Colonic mucosa (tissue), 4 donors: Measurements from ENCODE around the gene ZNF688. TPM values are rescaled to one million over a fixed set of nuclear protein-coding genes. Genes with fewer than 3 reads are reported as not detected.
A peak's percentile ranks its signal among the peaks of the same experiment; 100 is the strongest.

Source experiments
- DNase-seq: peaks from one replicate; pipeline ENCODE4 v3.0.0-alpha.2; 2020
- H3K27ac ChIP-seq: fragments of 200-600 bp; one replicate; pipeline ENCODE4 v1.8.0; 2021
- H3K27me3 ChIP-seq: fragments of 200-600 bp; one replicate; pipeline ENCODE4 v1.8.0; 2021
- H3K36me3 ChIP-seq: fragments of 200-600 bp; one replicate; pipeline ENCODE4 v1.8.0; 2021
- H3K4me1 ChIP-seq: fragments of 200-600 bp; one replicate; pipeline ENCODE4 v1.8.0; 2021; ENCODE audit warnings: mild to moderate bottlenecking
- H3K4me3 ChIP-seq: fragments of 200-600 bp; one replicate; pipeline ENCODE4 v1.8.0; 2021
- H3K9ac ChIP-seq, 2 donors: one replicate each; pipeline ENCODE4 v1.7.0; 2013; ENCODE audit warnings: control low read depth in 2 of 2, low read depth in 2 of 2, low read length in 2 of 2
- H3K9me3 ChIP-seq: fragments of 200-600 bp; one replicate; pipeline ENCODE4 v1.8.0; 2021
- CTCF ChIP-seq: fragments of 200-600 bp; IDR thresholded peaks from one replicate; pipeline ENCODE4 v1.8.0; 2022; ENCODE audit warnings: antibody characterized with exemption, mild to moderate bottlenecking
- intact Hi-C: fragments of 100-400 bp; cut with DNase I; formaldehyde crosslinking; loops from one replicate; pipeline ENCODE4 v1.14.1; 2022
- total RNA-seq, 2 donors: library from RNA; stranded (reverse); fragmentation: NEBNext Ultra II Directional in 1 of 2; extraction: Animal tissue kit (Norgen Biotek cat#: 25700) in 1 of 2; gene quantifications; one replicate each; pipeline ENCODE4 v1.2.1, GENCODE V29; 2021
- donor health status: healthy.
- donor health status: DM: no; HTN: no; CAD: no.
- donor health status: DM: no; HTN: no; CAD: no.

The ZNF688 gene
- total RNA-seq: 10 to 100 TPM; 13.1 to 14.3 TPM

- Histone ChIP-seq H3K4me3 (peak within 1 kb of the TSS; percentile 71), H3K27ac (peak within 1 kb of the TSS; percentile 99), H3K4me1 (peaks cover 5% of the 10 kb centered on the region), H3K36me3 (no peaks in the 10 kb centered on the region), H3K9me3 (no peaks in the 10 kb centered on the region), H3K27me3 (no peaks in the 10 kb centered on the region), H3K9ac (peak within 1 kb of the TSS; percentile 88 to 99)
- peak; percentile 96 for DNase-seq
- TF ChIP-seq CTCF: no peak
- intact Hi-C loops: no loop called here
Measured at GRCh38 chr16:30571445-30572322, at the start of gene ZNF688. Gene ZNF688, minus strand, starts transcription at chr16:30571714. Its CDS starts 85 bp downstream, at chr16:30571629.

- intact Hi-C loops: loop anchor here (10.0 kb wide), 1 partner anchor 185 kb away; the partner anchor contains the start of gene DCTPP1
- no peak overlapping the region for H3K4me3 ChIP-seq
- no peaks in the 10 kb centered on the region for H3K9me3 ChIP-seq
- no peak overlapping the region for H3K9ac ChIP-seq
- H3K36me3 ChIP-seq: no peaks in the 10 kb centered on the region
- H3K27ac ChIP-seq: no peak overlapping the region
- no peak for TF ChIP-seq CTCF
- no peaks in the 10 kb centered on the region for H3K4me1 ChIP-seq
- DNase-seq: no peak
- peaks cover 4% of the 10 kb centered on the region for H3K27me3 ChIP-seq
Measured at GRCh38 chr16:30620169-30620568, 48.7 kb upstream of the ZNF688 start.

- no peaks in the 10 kb centered on the region for H3K9me3 ChIP-seq
- intact Hi-C loops: loop anchor here (10.0 kb wide), 1 partner anchor 185 kb away; the partner anchor contains the start of gene DCTPP1
- H3K27me3 ChIP-seq: peaks cover 4% of the 10 kb centered on the region
- no peaks in the 10 kb centered on the region for H3K4me1 ChIP-seq
- no peak for DNase-seq
- H3K4me3 ChIP-seq: no peak overlapping the region
- H3K27ac ChIP-seq: no peak overlapping the region
- H3K36me3 ChIP-seq: no peaks in the 10 kb centered on the region
- H3K9ac ChIP-seq: no peak overlapping the region
- no peak for TF ChIP-seq CTCF
Measured at GRCh38 chr16:30619638-30620037, 48.1 kb upstream of the ZNF688 start.

- H3K4me1 ChIP-seq: no peaks in the 10 kb centered on the region
- peaks cover 4% of the 10 kb centered on the region for H3K27me3 ChIP-seq
- no peak overlapping the region for H3K9ac ChIP-seq
- H3K36me3 ChIP-seq: no peaks in the 10 kb centered on the region
- H3K4me3 ChIP-seq: no peak overlapping the region
- H3K27ac ChIP-seq: no peak overlapping the region
- intact Hi-C loops: no loop called here
- no peak for DNase-seq
- TF ChIP-seq CTCF: no peak
- no peaks in the 10 kb centered on the region for H3K9me3 ChIP-seq
Measured at GRCh38 chr16:30619202-30619601, 47.7 kb upstream of the ZNF688 start.

GRCh38 chr16:30615358-30616091 is 44.0 kb upstream of the ZNF688 start:
- H3K36me3 ChIP-seq: no peaks in the 10 kb centered on the region
- H3K9me3 ChIP-seq: no peaks in the 10 kb centered on the region
- intact Hi-C loops: no loop called here
- no peaks in the 10 kb centered on the region for H3K4me1 ChIP-seq
- H3K9ac ChIP-seq: no peak overlapping the region
- DNase-seq: peak; percentile 81
- no peak overlapping the region for H3K4me3 ChIP-seq
- TF ChIP-seq CTCF: peak; percentile 62
- H3K27me3 ChIP-seq: peaks cover 4% of the 10 kb centered on the region
- H3K27ac ChIP-seq: no peak overlapping the region
